Fibroblast of gingiva (primary cell): ENCODE measurements around the gene PLXNA4.

ENCODE experiments used
- DNase-seq: peaks from one replicate; pipeline ENCODE4 v3.0.0-alpha.2; 2011; ENCODE audit warnings: low read depth

The PLXNA4 gene

DNA sequence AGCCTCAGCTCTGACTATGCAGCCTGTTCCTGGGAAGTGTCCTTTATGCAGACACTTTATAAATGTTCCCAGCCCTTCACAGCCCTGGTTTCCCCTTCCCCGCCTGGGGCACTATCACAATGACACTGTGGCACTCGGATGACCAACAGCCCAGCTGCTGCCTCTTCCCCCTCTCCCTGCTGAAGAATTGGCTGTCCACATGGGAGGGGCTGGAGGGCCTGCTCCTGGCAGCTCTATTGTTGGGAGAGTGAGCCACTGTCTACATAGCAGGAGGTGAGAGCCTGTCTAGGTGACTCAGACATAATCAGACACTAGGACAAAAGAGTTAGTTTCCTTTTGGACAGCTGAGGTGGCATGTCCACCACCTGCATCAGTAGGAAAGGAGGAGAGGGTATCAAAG, 437.5 kb downstream of the PLXNA4 start:
- DNase-seq, result no peak

DNA sequence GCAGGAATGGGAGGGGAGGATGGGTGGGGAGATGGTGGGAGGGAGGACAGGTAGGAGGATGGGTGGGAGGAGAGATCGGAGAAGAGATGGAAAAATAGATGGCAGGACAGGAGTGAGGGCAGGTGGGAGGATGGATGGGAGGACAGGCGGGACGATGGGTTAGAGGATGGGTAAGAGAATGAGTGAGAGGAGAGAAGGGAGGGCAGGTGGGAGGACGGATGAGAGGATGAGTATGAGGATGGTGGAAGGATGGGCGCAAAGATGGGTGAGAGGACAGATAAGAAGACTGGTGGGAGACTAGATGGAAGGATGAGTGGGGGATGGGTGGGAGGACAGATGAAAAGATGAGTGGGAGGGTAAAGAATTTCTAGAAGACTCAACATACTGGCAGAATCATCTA, 438.6 kb downstream of the PLXNA4 start:
- no peak for DNase-seq

DNA sequence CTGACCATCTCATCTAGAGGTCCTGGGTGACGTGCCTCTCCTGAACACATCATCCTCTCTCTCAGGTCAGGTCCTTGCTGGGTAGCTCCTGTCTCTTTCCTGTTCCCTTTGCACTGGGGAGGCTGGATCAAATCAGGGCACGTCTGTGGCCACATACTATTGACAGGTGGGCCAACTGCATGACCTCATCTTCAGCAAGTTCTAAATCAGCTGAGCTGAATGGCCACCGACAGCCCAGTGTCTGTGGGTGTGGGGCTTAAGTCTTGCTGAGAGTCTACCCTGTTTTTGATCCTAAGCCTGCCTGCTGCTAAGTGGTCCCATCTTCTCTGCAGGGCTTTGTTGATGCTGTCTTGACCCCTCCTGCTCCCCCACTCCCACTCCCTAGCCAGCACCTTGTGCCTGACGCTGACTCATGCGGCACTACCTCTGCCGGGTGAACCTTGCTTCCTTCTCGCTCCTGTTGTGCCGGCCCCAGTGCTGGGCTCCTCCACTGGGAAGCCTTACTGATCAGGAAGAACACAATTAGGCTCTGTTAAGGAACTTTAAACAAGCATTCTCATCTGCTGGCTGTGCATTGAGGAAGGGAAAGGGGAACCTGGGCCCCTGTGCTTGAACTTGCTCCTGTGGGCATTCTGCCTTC, 440.4 kb downstream of the PLXNA4 start:
- no peak for DNase-seq

DNA sequence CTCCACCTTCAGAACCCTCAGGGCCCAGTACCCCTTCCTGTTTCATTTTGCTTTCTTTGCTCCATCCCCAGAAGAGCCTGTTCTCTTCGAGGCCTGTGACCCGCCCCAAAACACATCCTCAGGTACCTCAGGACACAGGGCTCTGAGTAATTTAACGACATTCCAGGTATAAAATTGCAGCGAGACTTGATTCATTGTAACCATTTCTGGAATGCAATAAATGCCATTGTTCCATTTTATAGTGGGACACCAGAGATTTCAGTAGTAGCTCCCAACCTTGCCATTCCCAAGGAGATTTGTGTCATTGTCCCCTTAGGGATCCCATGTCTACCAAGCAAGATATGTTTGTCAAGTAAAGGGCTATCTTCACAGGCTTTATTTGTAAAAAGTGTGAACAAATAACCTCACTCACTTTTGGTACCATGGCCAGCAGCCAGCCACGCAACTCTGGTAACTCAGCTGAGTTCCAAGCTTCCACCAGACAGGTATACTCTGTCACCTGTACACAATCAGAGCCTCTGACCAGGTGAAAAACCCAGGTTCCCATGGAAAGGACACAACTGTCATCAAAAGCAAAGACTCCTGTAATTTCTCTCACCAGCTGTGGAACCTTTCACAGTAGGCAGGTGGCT, 441.3 kb downstream of the PLXNA4 start:
- DNase-seq, result no peak

DNA sequence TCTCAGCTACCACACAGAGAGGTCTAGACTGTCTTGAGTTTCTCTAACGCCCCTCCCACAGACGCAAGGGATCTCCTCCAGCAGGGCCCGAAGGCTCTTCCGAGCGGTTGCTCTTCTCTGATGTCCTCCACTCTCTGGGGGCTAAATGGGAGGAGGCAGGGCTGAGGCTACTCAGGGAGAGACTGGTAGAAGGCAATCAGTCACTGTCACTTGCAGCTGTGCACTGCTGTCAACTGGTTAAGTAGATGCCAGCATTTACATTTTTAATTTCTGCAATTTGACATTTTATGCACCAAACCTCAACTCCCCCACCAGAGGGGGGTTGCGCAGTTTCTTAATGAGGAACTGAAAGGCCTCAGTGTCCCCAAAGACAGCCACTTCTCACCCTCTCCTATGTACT, 442.8 kb downstream of the PLXNA4 start:
- no peak for DNase-seq

DNA sequence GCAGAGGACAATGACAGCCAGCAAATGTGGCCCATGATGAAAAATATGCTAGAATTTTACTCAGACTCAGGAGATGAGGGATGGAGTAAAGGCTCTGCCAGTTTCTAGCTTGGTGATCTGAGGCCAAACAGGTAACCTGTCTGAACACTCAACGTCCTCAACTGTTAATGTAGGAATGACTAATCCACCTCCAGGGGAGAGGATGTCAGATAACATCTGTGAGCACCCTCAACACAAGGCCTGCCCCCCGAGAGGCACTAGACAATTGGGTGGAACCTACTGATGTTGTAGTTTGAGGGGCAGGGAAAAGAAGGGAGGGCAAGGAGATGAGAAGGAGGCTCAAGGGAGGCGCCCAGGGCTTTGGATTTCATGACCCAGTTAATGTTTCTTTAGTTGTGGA, 445.1 kb downstream of the PLXNA4 start:
- DNase-seq, result no peak

DNA sequence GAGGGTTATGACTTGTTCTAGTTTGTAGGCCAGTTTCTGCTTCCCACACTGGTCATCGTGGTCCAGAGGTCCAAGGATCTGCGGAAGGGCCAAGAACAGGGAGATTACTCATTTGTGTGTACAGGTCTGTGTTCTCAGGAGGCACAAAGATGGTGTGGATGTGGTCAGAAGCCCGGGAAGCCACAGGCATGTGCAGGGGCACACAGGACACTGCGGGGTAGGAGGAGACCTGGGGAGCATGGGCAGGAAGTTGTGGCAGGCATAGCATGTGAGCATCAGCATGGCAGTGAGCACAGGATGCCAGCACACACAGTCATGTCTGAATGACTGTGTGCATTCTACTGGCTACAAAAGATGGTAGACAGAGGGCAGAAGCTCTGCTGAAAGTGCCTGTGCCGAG, 445.8 kb downstream of the PLXNA4 start:
- DNase-seq, result no peak

DNA sequence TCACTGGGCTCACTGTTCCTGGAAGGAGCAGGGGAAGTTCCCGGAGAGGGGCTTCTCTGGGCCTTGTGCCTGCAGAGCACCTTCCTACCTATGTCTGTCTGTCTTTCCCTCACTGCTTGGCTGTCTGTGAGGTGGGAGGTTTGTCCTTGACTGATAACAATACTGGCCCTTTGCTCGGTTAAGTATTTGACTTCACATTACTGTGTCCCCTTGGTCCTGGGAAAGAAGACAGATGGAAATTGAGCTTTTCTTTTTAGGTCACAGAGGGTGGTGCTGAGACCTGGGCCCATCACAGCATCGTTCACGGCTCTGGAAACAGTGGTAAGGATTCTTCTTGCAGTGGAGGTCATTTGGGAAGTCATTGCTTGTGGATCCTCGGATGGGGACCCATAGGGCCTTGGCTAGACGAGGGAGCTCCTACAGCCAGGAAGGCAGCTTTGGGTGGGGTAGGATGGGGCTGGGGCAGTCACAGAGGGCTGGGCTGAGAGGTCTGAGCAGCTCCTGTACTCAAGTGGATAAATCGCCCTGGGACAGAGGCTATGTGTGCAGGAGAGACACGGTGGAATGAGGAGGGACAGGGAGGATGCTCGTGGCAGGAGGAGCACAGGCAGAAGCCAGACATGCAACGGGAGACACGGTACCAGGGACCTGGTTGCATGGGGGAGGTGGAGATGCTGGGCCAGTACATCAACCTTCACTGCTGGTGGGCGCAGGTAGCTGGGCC, 450.2 kb downstream of the PLXNA4 start:
- DNase-seq, result no peak

DNA sequence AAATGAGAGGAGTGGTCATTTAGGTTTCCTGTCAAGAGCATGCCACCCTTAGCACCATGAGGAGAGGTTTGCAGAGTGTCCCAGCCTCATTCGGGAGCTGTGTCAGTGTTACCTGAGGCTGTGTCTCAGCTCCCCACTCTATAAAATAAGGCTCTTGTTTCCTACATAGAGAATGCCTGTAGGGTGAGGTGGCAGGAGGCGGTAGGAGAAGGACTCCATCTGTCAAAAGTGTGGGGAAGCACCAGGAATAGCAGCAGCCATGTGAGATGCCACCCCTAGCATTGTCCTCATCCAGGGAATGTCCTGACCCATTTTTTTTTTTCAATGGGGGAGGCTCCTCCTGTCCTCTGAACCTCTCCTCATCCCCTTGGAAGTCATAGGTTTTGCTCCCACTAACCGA, 451.2 kb downstream of the PLXNA4 start:
- no peak for DNase-seq

DNA sequence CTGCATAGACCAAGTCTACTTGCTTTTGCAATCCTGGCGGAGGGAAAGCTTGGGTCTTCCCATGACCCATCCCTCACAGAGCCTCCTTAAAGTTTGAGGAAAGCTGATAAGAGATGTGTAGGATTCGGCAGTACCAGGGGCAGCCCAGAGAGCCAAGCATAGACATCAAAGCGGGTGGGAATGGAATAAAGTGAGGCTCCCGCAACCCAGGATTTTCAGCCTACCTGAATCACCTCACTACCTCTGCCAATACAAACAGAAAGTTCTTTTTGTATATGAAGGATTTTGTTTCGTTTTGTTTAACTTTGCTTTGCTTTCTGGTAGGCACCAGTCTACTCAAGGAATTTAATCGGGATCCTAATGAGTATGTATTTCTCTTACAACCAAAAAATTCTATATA, 451.7 kb downstream of the PLXNA4 start:
- no peak for DNase-seq

DNA sequence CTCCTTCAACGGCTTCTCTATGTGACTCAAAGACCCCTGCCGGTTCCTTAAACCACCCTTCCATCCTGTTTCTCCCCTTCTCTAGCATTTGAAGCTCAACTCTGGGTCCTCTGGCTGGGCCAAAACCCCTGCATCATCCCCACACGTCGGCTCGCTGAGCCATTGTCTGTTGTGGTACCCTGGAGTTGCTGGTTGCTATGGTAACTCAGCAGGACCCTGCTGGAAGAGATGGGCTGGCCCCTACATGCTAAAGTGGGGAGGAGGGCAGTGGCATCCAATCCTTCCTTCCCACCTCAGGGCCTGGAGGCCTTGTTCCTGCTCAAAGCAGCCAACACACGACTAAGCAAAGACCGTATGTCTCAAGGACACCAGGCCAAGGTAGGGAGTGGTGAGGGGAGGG, 452.5 kb downstream of the PLXNA4 start:
- no peak for DNase-seq

DNA sequence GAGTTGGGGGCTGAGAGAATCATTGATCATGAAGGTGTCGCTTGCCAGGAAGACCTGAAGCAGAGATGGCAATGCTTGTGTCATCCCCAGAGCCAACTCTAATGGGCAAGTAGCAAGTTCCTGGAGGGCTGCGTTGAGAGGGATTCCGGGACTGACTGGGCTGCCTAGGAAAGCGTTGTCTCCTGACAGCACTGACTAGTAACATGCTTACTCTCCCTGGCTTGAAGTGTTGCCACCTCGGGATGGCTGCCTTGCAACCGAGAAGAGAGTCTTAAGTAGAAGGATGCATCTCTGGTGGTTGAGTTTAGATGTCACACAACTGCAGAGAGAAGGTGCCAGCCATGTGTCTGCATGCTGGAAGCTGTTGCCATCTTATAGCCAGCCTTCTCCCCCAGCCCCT, 453.4 kb downstream of the PLXNA4 start:
- no peak for DNase-seq

DNA sequence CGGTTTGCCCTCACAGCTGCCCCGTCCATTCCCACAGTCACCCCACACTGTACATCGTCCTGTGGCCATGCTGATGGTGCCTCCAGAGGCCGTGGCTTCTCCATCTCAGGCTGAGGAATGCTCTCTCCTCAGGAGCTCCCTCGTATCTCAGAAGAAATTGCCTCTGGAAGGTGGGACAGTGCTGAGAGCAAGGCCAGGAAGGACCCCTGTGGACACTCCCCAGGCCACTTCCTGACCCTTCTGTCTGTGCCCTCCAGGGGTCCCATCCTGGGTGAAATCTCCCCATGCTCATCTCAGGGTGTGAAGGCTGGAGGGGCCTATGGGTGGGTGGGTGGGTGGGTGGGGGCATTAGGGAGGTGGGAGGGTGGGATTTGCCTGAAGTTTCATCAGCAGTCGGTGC, 454.3 kb downstream of the PLXNA4 start:
- no peak for DNase-seq

DNA sequence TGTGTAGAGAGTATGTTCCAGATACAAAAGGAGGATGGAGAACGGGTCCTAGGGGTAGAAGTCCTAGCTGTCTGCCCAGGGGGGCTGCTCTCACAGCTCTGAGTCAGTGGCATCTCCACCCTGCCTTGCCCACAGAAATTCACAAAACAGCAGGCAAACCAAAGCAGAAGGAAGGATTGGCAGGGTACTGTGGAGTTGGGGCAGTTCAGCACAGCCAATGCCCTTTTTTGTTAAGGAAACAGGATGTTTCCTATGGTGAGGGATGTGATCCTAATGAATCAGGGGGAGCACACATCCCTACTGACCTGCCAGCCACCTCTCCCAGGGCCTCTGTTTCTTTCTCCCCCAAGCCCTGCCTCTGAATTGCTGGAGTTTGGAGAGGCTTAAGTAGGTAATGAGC, 457.6 kb downstream of the PLXNA4 start:
- no peak for DNase-seq

DNA sequence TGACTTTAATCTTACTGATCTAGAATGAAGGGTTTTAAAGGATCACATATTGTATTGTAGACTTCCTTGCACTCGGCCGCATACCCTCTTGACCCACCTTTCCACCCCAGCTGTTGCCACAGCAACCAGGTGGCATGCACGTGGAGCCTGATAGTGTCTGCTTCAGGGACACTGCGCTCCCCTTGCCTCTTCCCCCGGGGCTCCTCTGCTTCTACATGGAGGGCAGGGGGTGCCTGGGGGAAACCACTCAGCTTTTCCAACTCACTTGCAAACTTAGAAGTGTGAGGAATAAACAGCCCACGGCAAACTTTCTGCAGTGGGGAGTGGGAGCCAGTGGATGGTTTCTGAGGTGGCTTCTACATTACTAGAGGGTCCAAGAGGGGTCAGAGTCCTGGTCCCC, 458.6 kb downstream of the PLXNA4 start:
- DNase-seq, result no peak

DNA sequence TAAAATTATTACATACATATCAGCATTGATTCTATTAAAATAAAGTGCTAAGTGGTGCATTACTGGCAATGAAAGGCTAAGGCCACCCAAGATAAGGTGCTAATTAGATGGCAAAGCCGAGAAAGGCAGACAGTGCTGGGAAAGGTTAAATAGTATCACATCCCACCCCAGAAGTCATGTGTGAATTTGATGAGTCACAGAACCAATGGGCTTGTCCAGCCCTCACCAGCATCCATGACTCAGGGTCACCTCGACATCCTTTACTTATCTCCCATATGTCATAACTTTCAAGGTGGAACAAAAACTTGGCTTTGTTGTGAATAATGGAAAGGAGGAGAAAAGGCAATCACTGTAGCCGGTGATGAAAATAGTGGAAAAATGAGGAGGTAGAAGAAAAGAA, 459.1 kb downstream of the PLXNA4 start:
- no peak for DNase-seq

DNA sequence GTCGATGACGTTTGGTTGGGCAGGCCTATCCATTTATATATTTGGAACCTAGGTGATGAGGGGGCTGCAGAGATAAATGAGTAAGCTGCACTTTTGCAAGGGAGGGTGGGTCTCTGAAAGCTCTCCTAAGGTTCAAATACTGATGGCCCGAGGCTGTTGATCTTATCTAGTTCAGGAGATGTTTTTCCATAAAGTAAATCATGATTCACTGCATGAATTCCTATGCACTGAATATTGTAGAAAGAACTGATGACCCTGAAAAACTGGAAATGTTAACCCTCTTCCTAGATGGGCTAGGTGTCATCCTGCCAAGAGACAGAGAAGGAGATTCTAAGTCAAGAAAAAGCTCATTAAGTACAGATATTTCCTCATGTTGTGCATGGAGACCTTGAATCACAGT, 459.9 kb downstream of the PLXNA4 start:
- no peak for DNase-seq

DNA sequence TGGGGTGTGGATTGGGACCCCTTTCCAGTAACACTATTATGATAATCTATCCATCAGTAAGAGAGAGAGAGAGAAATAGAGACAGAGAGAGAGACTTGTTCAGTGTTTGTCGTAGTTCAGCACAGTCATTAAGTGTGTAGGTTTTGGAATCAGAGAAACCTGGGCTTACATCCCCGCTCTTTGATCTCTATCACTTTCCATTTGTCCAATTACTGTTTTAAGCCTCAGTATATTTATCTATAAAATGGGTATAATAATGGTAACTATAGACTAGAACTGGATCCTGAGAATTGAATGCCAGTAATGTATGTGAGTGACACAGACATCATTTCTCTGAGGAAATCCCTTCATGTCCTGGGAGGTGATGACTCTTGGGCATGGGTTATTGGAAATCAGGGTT, 460.5 kb downstream of the PLXNA4 start:
- DNase-seq, result no peak

DNA sequence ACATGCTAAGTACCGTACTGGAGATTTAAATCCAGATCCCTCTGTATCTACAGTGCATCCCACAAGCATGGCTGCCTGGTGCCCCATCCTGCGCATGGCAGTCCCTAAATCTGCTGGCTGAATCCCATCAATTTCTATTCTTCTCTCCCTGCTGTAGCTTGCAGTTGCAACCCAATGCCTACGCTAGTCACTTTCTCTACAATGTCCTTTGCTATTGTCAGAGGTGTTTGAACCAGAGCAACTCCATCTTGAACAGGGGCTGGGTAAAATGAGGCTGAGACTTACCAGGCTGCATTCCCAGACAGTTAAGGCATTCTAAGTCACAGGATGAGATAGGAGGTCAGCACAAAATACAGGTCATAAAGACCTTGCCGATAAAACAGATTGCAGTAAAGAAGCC, 461.2 kb downstream of the PLXNA4 start:
- no peak for DNase-seq

DNA sequence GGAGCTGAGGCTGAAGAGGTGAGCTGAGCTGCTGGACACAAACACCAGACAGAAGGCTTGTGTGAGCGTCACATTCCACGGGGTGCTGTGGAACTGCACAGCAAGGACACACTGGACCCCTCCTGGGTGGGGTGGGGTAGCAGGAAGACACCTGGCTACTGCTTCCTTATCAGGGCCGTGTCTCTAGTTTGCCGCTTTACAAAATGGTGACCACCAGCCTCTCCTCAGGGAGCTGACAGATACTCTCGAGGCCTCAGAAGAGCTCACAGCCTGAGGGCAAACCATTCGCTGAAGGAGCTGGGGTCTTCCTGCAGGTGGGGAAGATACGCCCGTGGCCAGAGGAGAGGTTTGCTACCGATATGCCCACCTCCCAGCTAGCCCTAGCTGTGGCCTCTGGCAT, 461.9 kb downstream of the PLXNA4 start:
- DNase-seq, result no peak

DNA sequence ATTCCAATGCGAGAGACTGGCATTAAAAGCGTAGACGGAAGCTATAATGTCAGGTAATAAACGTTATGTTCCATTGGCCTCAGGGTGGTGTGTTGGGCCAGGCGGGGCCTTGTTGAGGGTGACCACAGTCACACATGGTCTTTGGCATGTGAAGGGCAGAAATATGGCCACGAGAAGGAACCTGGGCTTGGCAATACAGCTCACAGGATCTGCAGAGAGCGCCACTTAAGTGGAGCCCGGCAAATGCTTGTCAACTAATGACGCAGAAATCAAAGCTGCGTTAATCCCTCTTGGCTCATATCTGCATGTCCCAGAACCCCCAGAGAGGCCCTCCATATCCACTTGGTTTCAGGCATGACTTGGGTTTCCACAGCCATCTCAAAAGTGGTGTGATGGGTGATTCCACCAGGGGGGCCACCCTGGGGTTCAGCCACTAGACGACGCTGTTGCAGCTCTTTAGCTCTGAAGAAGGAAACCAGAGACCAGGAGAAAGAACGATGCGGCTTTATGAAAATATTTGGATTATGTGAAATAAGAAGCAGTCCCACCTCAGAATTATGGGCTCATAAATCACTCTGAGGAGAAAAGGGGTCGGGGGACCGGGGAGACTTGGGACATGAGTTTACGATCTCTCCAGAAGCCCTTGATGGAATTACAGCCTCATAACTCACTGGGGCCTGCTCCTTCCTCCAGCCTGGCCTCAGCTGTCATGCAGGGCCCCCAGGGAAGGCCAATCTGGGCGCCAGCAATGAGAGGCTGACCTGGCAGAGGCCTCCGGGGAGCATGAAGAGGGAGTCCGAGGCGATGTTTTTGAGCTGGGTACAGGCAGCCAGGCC, 462.5 kb downstream of the PLXNA4 start:
- no peak for DNase-seq

DNA sequence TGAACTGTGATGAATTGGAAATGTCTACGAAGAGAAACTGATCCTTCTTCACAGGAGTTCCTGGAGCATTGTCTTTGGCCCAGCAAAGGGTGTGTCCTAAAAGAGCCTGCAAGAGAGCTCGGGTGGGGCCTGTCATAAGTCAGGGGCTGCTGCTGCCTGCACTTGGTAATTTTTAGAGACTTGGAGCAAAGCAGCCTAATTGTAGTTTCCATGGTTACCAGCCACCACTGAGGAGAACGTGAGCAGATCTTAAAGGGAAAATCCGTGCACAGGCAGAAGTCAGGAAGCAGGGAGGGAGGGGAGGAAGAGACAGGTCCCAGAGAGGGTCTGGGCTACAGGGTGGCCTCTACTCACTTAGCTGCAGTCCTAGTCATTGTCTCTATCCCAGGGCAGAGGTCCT, 463.6 kb downstream of the PLXNA4 start:
- no peak for DNase-seq

DNA sequence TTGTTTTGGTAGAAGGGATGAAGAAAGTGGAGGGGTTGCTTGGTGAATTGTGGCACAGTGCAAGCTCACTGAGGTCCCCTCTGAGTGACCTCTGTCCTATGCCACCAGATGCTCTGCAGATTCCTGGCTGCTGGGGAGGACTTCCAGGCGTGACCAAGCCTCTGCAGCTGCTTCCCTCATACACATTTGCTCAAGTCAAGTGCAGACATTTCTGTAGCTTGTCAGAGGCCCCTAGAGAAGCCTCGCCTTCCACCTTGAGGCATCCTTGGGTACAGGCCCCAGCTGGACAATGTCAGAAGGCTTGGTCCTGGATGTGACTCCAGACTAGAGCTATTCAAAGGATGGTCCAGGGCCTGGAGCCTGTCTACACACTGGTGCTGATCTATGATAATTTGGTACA, 464.2 kb downstream of the PLXNA4 start:
- DNase-seq, result no peak
